ENCODE data around the gene SOHLH1.
"Not testable (repeated sequence)": the region's sequence is repeated elsewhere in the genome, so short reads cannot be mapped to it uniquely, and the experiment has no call there.

SOHLH1 gene

DNA sequence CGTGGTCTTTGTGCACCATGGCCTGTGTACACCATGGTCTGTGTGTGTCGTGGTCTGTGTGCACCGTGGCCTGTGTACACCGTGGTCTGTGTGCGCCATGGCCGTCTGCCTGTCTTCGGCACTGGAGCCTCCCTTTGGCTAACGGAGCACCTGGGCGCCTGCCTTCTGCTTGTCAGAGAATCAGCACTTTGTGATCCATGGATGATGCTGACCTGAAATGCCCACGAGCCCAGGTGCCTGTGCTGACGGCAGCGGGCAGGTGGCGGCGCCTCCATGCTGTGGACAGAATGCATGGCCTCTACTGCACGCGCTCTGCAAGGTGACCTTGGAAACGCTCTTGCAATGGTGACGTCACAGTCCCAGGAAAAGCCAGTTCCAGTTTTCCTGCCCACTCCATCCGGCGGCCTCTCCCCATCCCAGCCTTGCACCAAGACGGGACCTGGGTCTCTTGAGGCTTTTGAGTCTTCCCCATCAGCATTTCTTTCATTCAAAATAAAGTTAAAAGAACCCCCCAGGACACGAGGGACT is 21.6 kb downstream of the SOHLH1 start:
- DNase-seq (ENCODE audit: low read depth): no peak

- no peak for DNase-seq (ENCODE audit: low read depth)
Observed at GRCh38 chr9:135676891-135677290, 22.4 kb downstream of the SOHLH1 start.

- DNase-seq (ENCODE audit: low read depth): no peak
Observed at GRCh38 chr9:135674977-135675376, 24.3 kb downstream of the SOHLH1 start.

DNA sequence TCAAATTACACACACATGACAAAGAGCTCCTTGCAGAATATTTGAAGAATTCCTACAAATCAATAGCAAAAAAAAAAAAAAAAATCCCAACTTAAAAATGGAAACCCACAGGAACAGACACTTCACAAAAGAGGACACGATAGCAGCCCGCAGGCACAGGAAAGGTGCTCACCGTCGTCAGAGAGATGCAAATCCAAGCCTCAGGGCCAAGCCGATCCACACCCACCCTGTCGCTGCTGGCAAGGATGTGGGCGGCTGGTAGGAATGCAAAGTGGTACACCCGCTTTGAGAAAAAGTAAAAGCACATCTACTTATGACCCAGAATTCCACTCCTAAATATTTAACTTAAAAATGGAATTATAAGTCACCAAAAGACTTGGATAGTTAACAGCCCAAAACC is 25.3 kb downstream of the SOHLH1 start:
- no peak for DNase-seq (ENCODE audit: low read depth)

DNA sequence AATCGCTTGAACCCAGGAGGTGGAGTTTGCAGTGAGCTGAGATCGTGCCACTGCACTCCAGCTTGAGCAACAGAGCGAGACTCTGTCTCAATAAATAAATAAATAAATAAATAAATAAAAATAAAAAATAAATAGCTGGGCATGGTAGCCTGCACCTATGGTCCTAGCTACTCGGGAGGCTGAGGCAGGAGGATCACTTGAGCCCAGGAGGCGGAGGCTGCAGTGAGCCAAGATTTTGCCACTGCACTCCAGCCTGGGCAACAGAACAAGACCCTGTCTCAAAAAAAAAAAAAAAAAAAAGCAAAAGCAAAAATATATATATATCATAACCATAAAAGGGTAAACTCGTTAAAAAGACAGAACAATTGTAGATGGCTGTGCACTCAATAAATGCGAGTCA is 26.5 kb downstream of the SOHLH1 start:
- DNase-seq (ENCODE audit: low read depth): not testable (repeated sequence)

- DNase-seq (ENCODE audit: low read depth): no peak
Observed at GRCh38 chr9:135671591-135672041, 27.7 kb downstream of the SOHLH1 start.

DNA sequence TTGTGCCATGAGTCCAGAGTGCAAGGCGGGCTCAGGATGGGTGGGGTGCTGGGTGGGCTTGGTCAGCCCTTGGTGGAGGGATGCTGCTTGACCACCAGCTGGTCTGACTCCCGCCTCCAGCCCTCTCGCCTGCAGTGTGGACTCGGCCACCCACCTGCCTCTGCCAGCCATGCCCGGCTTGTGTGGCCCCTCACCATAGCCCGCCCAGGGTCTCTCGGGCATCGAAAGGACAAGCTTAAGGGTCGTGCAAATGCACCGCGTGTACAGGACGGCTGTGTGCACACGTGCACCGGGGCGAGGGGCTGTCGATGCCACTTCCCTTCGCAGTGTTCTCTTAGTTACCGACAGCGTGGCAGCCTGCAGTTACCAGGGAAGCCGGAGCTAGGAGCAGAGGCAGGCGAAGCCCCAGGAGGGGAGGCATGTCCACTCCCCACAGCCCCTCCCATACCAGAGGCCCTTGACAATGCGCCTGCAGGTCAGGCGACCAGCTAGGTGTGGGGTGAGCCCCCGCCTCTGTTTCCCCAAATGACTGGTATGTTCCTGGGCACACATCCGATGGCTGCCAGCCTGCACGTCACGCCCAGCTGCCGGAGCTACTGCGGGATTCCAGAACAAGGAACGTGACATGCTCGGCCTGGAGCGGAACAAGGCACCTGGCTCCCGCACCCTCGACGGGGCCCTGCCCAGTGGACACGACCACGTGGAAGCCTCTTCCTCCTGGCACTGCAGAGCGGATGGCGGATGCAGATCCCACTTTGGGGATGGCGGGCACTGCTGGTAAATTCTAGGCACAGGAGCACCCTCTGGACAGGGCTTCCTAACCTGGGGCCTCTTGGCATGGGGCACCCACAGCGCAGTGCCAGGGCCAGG is 28.3 kb downstream of the SOHLH1 start:
- DNase-seq (ENCODE audit: low read depth): no peak

- DNase-seq (ENCODE audit: low read depth): no peak
Observed at GRCh38 chr9:135669616-135670285, 29.5 kb downstream of the SOHLH1 start.

- not testable (repeated sequence) for DNase-seq (ENCODE audit: low read depth)
Observed at GRCh38 chr9:135669018-135669417, 30.3 kb downstream of the SOHLH1 start.

DNA sequence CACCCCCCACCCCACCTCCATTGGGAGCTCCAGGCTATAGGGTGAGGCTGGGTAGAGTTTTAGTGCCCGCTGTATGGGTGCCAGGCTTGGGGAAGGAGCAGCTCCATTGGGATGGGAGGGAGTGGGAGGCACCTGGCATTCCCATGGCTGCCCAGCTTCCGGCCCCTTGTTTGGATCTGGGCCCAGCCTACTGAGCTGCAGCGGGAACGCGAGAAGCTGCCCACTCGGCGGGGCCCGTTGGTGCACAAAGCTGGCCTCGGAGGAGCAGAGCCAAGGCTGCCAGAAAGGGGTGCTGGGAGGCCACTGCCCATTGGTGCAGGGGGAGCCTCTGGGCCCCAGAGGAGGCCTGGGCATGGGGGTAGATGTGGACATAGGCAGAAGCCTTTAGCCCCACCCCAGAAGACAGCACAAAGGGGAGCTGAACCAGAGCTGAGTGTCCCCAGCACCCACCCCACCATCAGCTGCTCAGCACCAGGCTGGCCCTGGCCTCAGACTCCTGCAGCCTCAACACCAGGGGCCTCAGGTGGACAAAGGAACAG is 31.7 kb downstream of the SOHLH1 start:
- no peak for DNase-seq (ENCODE audit: low read depth)

DNA sequence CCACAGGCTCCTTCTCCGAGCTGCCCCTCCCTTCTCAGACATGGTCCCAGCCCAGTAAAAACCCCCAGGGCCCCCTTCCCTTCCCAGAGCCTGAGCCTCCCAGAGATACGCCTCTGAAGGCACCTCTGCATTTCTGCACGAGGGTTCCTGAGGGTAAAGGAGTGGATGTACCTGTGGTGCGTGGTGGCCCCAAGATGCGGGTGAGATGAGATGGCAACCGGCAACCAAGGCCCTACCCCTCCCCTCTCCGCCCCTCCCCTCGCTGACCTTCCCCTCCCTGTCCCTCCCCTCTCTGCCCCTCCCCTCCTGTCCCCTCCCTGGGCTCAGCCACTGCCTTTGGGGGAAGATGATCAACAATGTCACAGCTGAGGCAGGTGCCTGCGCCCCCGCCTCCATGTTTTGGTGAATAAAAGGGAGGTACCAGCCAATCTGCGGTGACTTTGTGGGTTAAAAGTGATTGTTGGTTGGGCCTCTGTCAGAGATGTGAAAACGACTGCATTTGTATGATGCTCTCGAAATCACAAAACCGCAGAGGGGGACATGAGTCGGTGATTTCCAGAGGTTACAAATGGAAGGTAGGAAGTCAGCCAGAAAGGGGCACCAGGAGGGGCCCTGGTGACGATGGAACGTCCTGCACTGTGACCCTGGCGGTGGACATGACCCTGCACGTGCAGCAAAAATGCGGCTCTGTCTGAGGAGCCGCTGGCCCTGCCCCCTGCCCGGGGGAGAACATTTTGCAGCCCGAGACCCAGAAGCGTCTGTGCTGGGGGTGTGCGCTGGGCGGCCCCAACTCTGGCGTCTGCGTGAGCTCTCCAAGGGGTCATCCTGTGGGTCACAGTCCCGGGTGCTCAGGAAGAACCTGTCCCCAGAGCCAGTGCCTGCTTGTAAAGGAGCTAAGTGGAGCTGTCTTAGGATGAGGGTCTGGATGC is 32.5 kb downstream of the SOHLH1 start:
- DNase-seq (ENCODE audit: low read depth): no peak

DNA sequence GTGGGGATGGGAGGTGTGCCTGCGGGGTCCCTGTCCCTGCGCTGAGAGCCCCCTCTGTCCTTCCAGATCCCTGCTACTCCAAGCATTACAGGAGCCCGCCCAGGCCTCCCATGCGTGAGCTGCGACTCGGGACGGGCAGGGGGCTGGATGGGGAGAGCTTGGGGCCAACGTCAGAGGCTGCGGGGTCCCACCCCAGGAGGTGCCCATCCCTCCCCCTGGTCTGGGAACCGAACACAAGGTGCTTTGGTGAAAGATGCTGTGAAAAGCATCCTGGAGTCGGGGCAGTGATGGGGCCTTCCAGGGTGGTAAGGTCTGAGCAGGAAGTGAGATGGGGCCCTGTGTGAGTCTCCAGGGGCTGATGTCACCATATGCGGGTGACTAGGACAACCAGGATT is 33.5 kb downstream of the SOHLH1 start:
- no peak for DNase-seq (ENCODE audit: low read depth)

DNA sequence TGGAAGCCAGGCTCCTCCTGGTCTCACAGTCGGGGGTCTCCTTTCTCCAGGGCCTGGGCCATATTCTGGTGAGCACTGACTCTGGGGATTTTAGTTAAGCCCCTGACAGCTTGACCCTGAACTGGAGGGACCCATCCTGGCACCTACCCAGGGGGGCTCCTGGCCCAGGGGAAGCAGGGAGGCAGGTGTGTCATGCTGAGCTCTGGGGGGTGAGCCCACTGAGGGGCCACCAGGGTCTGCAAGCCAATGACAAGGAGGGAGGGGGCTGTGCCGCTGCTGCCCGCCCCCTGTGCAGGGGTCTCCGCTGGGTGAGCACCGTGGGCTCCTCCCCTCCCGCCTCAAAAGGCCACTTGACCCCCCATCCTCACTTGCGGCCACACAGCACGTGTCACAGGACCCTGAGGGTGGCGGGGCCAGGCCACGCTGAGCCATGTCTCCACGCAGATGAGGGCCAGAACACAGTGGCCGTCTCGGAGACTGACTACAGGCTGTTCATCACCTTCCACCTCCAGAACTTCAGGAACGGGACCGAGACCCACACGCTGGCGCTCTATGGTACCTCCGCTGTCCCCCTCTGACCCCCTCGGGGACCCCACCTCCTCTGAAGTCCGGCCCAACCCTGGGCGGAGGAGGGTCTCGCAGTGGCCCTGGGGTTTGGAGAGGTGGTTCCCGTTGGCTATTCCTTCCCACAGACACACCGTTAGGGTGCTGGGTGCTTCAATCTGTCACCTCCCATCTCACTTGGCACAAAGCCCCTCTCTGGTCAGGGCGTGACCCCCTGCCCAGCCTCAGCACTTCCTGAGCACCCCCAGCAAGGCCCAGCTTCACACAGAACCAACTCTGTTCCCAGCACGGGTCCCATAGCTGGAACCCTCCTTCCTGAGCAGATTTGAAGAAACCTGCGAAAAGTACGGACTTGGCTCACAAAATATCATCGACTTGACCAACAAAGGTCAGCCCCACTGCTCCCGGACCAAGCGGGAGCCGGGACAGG is 34.2 kb downstream of the SOHLH1 start:
- DNase-seq (ENCODE audit: low read depth): no peak

- no peak for DNase-seq (ENCODE audit: low read depth)
Observed at GRCh38 chr9:135664266-135664665, 35.0 kb downstream of the SOHLH1 start.

DNA sequence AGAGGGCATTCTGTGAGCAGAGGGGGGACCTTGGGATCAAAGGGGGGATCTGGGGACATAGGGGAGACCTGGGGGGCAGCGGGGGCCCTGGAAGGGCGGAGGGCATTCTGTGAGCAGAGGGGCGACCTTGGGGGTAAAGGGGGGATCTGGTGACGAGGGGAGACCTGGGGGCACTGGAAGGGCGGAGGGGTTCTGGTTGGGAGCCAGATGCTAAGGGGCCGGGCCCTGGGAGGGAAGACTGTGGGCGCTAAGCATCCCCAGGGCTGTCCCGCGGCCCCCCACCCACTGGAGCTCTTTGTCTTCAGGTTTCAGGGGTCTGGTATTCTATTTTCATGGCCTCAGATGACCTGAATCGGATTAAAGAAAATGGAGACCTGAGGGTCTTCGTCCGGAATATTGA is 35.4 kb downstream of the SOHLH1 start:
- no peak for DNase-seq (ENCODE audit: low read depth)

- no peak for DNase-seq (ENCODE audit: low read depth)
Observed at GRCh38 chr9:135663451-135663770, 35.9 kb downstream of the SOHLH1 start.

DNA sequence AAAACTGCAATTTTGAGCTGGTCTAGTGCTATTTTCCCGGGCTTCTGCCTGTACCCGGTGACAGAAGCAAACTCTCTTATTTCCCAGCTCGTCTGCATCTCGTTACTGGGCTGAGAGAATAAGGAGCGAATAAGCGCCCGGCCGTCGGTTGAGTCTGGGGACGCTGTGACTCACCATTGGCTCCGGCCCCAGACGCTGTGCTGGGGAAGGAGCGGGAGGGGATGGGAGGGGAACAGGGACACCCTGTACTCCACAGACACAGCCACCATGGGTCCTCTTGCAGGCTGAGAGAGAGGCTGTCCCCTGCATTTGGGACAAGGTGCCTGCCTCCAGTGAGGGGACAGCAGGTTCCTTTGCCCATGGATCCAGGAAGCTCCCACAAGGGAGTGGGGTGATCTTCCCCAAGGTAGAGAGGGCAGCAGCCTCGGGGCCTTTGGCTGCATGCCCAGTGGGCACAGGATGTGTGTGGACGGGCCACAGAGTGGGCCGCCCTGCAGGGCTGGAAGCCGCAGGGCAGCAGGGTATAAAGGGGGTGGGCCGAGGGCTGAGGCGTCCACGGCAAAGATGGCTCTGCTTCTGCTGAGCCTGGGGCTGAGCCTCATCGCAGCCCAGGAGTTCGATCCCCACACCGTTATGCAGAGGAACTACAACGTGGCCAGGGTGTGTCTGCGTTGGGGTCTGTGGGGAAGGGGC is 36.4 kb downstream of the SOHLH1 start, which contains the start of gene LCN9:
Gene LCN9, plus strand, starts transcription at position 552 of the 693 bp plus-strand sequence. Its CDS starts 13 bp downstream, at position 565.
- DNase-seq (ENCODE audit: low read depth): no peak

DNA sequence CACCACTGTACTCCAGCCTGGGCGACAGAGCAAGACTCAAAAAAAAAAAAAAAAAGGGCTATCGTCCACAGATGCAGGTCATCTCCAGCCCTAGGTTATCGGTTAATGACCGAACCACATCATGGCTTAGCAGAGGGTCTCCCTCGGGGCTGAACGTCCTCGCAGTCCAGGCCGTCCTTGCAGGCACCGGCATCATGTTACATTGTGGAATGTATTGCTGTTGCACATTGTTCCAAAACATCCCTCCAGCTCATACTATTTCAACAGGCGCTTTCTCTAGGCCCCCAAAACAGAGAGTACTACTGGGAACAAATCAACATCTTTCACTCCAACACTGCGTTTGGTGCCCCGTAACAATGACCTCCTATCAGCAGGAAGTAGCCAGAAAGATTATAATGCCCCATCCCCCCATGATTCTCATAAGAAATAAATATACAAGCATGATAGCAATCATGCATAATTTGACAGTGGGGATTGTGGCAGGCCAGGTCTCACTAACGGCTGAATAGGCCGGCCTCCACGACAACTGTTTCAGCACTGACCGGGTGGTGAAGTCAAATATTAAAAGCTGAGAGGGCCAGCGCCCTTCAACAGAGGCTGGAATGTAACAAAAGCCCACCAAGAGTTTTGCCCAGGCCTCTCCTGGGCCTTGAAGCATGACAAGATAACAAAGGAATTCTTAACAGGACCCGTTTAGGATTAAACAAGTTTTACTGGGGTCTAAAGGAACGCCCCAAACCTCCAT is 37.3 kb downstream of the SOHLH1 start:
- DNase-seq (ENCODE audit: low read depth): no peak

GRCh38 chr9:135660407-135660806 is 38.9 kb downstream of the SOHLH1 start:
- no peak for DNase-seq (ENCODE audit: low read depth)
